ENCODE measurements around the gene KCNG2.

GRCh38 chr18:79903071-79903635 is 105.4 kb downstream of the KCNG2 start:
- TF ChIP-seq CTCF (IDR thresholded peaks at IDR 0.05 in 2 of 3, conservative IDR thresholded peaks at IDR 0.05 in 1 of 3; ENCODE audit: control insufficient read depth in 2 of 3, extremely low read depth in 1 of 3, insufficient read depth in 1 of 3, low read depth in 3 of 3, low read length in 3 of 3) (no peak), EZH2 (IDR thresholded peaks at IDR 0.05; ENCODE audit: borderline replicate concordance, control insufficient read depth, low read depth, low read length) (no peak), GATAD2B (conservative IDR thresholded peaks at IDR 0.05; ENCODE audit: low read depth) (no peak)

Measured in GM12878 (cell line).